Spleen (tissue), 7 donors: ENCODE results near the gene COQ5.

Experiments used
- POLR2A ChIP-seq, 3 donors: fragments of 450-650 bp; IDR thresholded peaks; one replicate each; pipeline ENCODE4 v1.5.1; 2017; ENCODE audit warnings: antibody characterized with exemption in 3 of 3, mild to moderate bottlenecking in 1 of 3
- TF ChIP-seq, protein P1 (sequence below), 11 experiments: fragments of 200-600 bp in 7 of 11; fragments of 450-650 bp in 4 of 11; sonication (generic) in 4 of 11; IDR thresholded peaks in 8 of 11; conservative IDR thresholded peaks in 3 of 11; 1 replicate in 7 of 11; 2 replicates in 4 of 11; pipeline versions ENCODE4 v1.4.0 to v1.8.0; 2016 to 2021; ENCODE audit warnings: antibody characterized with exemption in 11 of 11, inconsistent platforms in 4 of 11, mild to moderate bottlenecking in 1 of 11
- donor health status: DM: no; HTN: no; CAD: no; lungs with moderate emphysema.
- donor health status: DM: no; HTN: no; CAD: no.
- donor health status: DM: no; HTN: no; CAD: no.

DNA sequence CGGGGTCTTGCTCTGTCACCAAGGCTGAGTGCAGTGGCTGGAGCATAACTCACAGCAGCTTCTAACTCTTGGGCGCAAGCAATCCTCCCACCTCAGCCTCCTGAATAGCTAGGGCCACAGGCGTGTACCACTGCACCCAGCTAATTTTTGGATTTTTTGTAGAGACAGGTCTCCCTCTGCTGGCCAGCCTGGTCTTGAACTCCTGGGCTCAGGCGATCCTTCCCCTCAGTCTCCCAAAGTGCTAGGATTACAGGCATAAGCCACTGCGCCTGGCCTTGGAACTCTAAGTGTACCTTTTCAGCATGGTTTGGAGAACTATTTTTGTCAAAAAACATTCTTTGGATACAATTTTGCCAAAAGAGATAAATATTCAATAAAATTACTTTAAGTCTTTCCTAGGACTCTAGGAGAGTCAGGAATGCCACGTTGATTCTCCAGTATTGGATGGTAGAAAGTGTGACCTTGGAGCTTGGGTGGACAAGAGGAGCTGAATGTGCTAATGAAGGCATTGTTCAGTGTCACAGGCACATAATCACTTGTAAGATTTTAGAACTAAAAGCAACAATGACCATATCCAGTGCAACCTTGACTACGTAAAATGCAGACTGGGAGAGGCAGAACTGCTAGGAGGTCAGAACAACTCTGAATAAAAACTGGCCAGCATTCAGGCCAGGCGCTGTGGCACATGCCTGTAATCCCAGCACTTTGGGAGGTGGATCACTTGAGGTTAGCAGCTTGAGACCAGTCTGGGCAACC lies 62.2 kb downstream of the COQ5 start:
- TF ChIP-seq, protein P1, sequence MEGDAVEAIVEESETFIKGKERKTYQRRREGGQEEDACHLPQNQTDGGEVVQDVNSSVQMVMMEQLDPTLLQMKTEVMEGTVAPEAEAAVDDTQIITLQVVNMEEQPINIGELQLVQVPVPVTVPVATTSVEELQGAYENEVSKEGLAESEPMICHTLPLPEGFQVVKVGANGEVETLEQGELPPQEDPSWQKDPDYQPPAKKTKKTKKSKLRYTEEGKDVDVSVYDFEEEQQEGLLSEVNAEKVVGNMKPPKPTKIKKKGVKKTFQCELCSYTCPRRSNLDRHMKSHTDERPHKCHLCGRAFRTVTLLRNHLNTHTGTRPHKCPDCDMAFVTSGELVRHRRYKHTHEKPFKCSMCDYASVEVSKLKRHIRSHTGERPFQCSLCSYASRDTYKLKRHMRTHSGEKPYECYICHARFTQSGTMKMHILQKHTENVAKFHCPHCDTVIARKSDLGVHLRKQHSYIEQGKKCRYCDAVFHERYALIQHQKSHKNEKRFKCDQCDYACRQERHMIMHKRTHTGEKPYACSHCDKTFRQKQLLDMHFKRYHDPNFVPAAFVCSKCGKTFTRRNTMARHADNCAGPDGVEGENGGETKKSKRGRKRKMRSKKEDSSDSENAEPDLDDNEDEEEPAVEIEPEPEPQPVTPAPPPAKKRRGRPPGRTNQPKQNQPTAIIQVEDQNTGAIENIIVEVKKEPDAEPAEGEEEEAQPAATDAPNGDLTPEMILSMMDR (IDR thresholded peaks at IDR 0.05 in 8 of 11, conservative IDR thresholded peaks at IDR 0.05 in 3 of 11) = peak in 9 of 11 experiments; percentile 14 to 63 (median 37)
- TF ChIP-seq POLR2A (IDR thresholded peaks at IDR 0.05) = no peak
